ENCODE data around the gene USP21. TPM values are rescaled to one million over a fixed set of nuclear protein-coding genes. Genes with fewer than 3 reads are reported as not detected.

The USP21 gene
- polyA plus RNA-seq, 1 of the 3 experiments (the other 2 are of a cell fraction), result 26.8 TPM

- 99% methylated on average over 10 of the region's 10 CpGs for WGBS (ENCODE audit: low lambda C conversion rate)
- POLR2A ChIA-PET, result interaction anchor here (1.1 kb wide), 1 partner anchor 13 kb away, joined by 4 read pairs; the partner anchor contains the start of gene NDUFS2
- H3K27ac ChIP-seq (ENCODE audit: low read depth in 2 of 2, low read length in 1 of 2), result no peak within 1 kb of the TSS
Measured at GRCh38 chr1:161215076-161215475, 55.8 kb downstream of the USP21 start, which contains the start of gene FCER1G. FCER1G (plus strand) TSS chr1:161215295; CDS start chr1:161215322, 27 bp downstream.

More at GRCh38 chr1:161215076-161215475, 55.8 kb downstream of the USP21 start, which contains the start of gene FCER1G:
- no peaks in the 10 kb centered on the region for H3K9me2 ChIP-seq
- H3K4me2 ChIP-seq, result no peak within 1 kb of the TSS
- H3K27me3 ChIP-seq (ENCODE audit: insufficient read depth), result no peaks in the 10 kb centered on the region
- no peak within 1 kb of the TSS for H3K9ac ChIP-seq
- no peaks in the 10 kb centered on the region for H3K9me3 ChIP-seq
- H3K4me1 ChIP-seq (ENCODE audit: control insufficient read depth in 1 of 2, insufficient read depth in 2 of 2, low read depth in 1 of 2, low read length in 1 of 2), result no peaks in the 10 kb centered on the region; a peak in 1 of 4 replicates
- H3K4me3 ChIP-seq (ENCODE audit: low read depth in 2 of 2, low read length in 1 of 2), result no peak within 1 kb of the TSS
- peaks cover 38 to 44% of the 10 kb centered on the region in 2 experiments for H3K36me3 ChIP-seq (replicated peaks in 1 of 2; ENCODE audit: control insufficient read depth in 1 of 2, insufficient read depth in 2 of 2, low read length in 1 of 2)
- H4K20me1 ChIP-seq (ENCODE audit: insufficient read depth), result no peaks in the 10 kb centered on the region
- DNase-seq, result no peak
- TF ChIP-seq FOXM1 (IDR thresholded peaks at IDR 0.05; ENCODE audit: low read depth) (no peak), RXRA (IDR thresholded peaks at IDR 0.05; ENCODE audit: borderline replicate concordance, low read depth) (no peak), USF2 (IDR thresholded peaks at IDR 0.05; ENCODE audit: borderline replicate concordance, low read depth, low read length) (no peak), MXI1 (IDR thresholded peaks at IDR 0.05; ENCODE audit: low read depth, low read length) (no peak)
- no peaks in the 10 kb centered on the region for H3F3A ChIP-seq (replicated peaks; ENCODE audit: insufficient read depth)
- H3K79me2 ChIP-seq (ENCODE audit: insufficient read depth), result 0 out of 2 replicates have a peak, but pooled peaks cover 4% of the 10 kb centered on the region
- no peak within 1 kb of the TSS for H2AFZ ChIP-seq (ENCODE audit: low read depth)
- CTCF ChIA-PET, result interaction anchor here (1.2 to 6.0 kb wide), 4 partner anchors 11 to 167 kb away, joined by 5 to 32 read pairs (median 6); partner anchors contain the start of gene TOMM40L

Small RNA genes within 50 kb of the gene (small RNA-seq; reads per million reads assigned to genes)
- gene RF01225, result 0 to 0.26 (median 0) reads per million in 7 experiments

Other genes starting within 250 kb of the USP21 start
- gene ITLN2, start 204.7 kb upstream of the USP21 start, polyA plus RNA-seq (2012; rRNA removed), result not detected in 2 replicates
- 9.0 and 13.7 TPM in 2 replicates for gene F11R, start 138.3 kb upstream of the USP21 start, polyA plus RNA-seq (2012; rRNA removed)
- gene TSTD1, start 120.5 kb upstream of the USP21 start, polyA plus RNA-seq (2012; rRNA removed), result 80.7 and 93.9 TPM in 2 replicates
- gene USF1, start 113.5 kb upstream of the USP21 start, polyA plus RNA-seq (2012; rRNA removed), result 43.1 and 61.9 TPM in 2 replicates
- gene ARHGAP30, start 89.6 kb upstream of the USP21 start, polyA plus RNA-seq (2012; rRNA removed), result 0.05 TPM in 1 of 2 replicates, not detected in the other
- gene NECTIN4, start 69.9 kb upstream of the USP21 start, polyA plus RNA-seq (2012; rRNA removed), result 0.59 and 1.9 TPM in 2 replicates
- gene KLHDC9, start 61.1 kb upstream of the USP21 start, polyA plus RNA-seq (2012; rRNA removed), result 4.4 and 4.7 TPM in 2 replicates
- 340 and 445 TPM in 2 replicates for gene PFDN2, start 41.5 kb upstream of the USP21 start, polyA plus RNA-seq (2012; rRNA removed)
- 38.7 and 48.9 TPM in 2 replicates for gene NIT1, start 41.4 kb upstream of the USP21 start, polyA plus RNA-seq (2012; rRNA removed)
- gene DEDD, start 26.8 kb upstream of the USP21 start, polyA plus RNA-seq (2012; rRNA removed), result 43.1 and 45.0 TPM in 2 replicates
- gene UFC1, start 5.5 kb upstream of the USP21 start, polyA plus RNA-seq (2012; rRNA removed), result 150 and 201 TPM in 2 replicates
- gene PPOX, start 6.9 kb downstream of the USP21 start, polyA plus RNA-seq (2012; rRNA removed), result 30.7 and 47.3 TPM in 2 replicates
- gene B4GALT3, start 18.0 kb downstream of the USP21 start, polyA plus RNA-seq (2012; rRNA removed), result 50.5 and 56.5 TPM in 2 replicates
- 1.2 and 1.6 TPM in 2 replicates for gene ADAMTS4, start 39.6 kb downstream of the USP21 start, polyA plus RNA-seq (2012; rRNA removed)
- 203 and 210 TPM in 2 replicates for gene NDUFS2, start 42.9 kb downstream of the USP21 start, polyA plus RNA-seq (2012; rRNA removed)
- 0.34 and 0.61 TPM in 2 replicates for gene FCER1G, start 55.8 kb downstream of the USP21 start, polyA plus RNA-seq (2012; rRNA removed)
- gene APOA2, start 64.1 kb downstream of the USP21 start, polyA plus RNA-seq (2012; rRNA removed), result not detected in 2 replicates
- gene TOMM40L, start 66.6 kb downstream of the USP21 start, polyA plus RNA-seq (2012; rRNA removed), result 9.7 and 11.9 TPM in 2 replicates
- gene NR1I3, start 78.7 kb downstream of the USP21 start, polyA plus RNA-seq (2012; rRNA removed), result not detected in 2 replicates
- not detected in 2 replicates for gene PCP4L1, start 99.2 kb downstream of the USP21 start, polyA plus RNA-seq (2012; rRNA removed)
- 2.4 and 2.9 TPM in 2 replicates for gene MPZ, start 150.5 kb downstream of the USP21 start, polyA plus RNA-seq (2012; rRNA removed)
- 195 and 341 TPM in 2 replicates for gene SDHC, start 154.9 kb downstream of the USP21 start, polyA plus RNA-seq (2012; rRNA removed)
- not detected in 2 replicates for gene CFAP126, start 208.4 kb downstream of the USP21 start, polyA plus RNA-seq (2012; rRNA removed)

Measured in SK-N-SH (cell line).